NCI-H2081 (cell line): ENCODE results near the gene ELFN1.

Experiments
- DNase-seq, 2 experiments: peaks; one replicate each; lab custom pipeline; 2025; lab: John Stamatoyannopoulos, UW

ELFN1 gene

DNA sequence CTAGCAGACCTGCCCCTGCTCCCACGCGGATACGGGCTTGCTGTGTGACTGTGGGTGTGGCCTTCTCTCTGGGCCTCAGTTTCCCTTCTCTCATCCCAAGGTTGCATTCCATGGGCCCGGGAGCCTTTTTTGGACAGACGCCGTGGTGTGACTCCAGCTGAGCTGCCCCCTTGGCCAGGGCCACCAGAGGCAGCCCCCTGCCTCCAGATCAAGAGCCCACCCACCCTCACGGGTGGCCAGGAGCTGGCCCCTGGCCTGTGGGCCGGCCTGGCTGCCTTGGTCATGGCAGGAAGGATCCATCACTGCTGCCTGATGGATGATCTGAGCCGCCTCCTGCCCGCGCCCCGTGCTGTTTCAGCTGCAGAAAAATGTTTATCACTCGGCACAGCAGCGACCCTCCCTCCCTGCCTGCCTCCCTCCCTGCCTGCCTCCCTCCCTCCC is 27.8 kb upstream of the ELFN1 start:
- no peak for DNase-seq

- no peak for DNase-seq
These were observed 26.6 kb upstream of the ELFN1 start for GRCh38 chr7:1643270-1644092.

- no peak for DNase-seq
These were observed 25.6 kb upstream of the ELFN1 start for GRCh38 chr7:1644341-1645070.

DNA sequence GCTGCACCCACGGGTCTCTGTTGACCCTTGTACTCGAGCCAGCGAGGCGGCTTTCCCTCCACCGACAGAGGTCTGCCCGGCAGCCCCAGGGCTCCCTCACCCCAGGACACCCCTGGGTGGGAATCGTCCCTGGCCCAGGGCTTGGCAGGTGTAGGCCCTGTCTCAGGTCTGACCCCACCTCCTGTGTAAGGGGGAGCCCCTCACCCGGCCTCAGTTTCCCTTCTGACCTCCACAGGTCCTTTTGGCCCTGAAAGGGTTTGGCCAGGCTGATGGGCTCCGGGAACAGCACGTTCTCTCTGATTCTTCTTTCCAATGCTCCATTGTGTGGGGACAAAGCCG is 25.0 kb upstream of the ELFN1 start:
- no peak for DNase-seq

DNA sequence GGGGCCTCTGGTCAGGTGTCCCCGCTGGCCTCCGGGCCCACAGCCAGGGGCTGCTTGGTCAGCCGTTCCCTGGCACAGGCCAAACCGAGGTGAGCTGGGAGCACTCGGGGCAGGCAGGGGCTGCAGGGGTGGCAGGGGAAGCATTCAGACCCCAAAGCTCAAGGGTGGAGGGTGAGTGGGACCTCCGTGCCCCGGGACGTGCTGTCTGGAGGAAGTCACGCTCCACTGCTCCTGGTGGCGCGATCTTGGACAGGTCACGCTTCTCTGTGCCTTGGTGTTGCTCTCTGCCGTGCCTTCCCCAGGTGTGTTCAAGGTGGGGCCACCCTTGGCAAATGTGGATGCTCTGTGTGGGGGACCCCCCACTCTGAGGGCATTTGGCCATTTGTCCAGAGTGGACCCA is 24.6 kb upstream of the ELFN1 start:
- no peak for DNase-seq

GRCh38 chr7:1646391-1646790 is 23.7 kb upstream of the ELFN1 start:
- DNase-seq = no peak

GRCh38 chr7:1646957-1647891 is 22.9 kb upstream of the ELFN1 start:
- DNase-seq = peak; percentile 48 to 51

GRCh38 chr7:1647961-1648672 is 22.0 kb upstream of the ELFN1 start:
- no peak for DNase-seq

- no peak for DNase-seq
These were observed 20.2 kb upstream of the ELFN1 start for GRCh38 chr7:1649751-1650326.

GRCh38 chr7:1650363-1651030 is 19.6 kb upstream of the ELFN1 start:
- DNase-seq = no peak

DNA sequence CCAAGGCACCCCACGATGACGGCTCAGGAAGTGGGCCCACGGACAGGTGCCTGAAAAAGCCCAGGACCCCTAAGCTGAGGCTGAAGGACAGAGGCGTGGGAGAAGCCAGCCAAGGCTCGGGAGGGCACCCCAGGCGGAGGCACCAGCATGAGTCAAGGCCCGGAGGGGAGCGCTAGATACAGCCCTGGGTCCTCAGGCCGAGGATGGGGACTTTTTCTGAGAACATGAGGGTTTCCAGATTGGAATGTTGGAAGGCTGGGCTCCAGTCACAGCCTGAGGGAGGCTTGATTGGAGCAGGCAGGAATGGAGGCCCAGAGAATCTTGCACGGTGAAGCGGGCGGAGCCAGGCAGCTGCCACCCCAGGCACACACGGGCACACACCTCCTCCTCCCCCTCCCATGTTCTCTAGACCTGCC is 19.0 kb upstream of the ELFN1 start:
- DNase-seq = no peak

GRCh38 chr7:1651891-1652290 is 18.2 kb upstream of the ELFN1 start:
- no peak for DNase-seq

DNA sequence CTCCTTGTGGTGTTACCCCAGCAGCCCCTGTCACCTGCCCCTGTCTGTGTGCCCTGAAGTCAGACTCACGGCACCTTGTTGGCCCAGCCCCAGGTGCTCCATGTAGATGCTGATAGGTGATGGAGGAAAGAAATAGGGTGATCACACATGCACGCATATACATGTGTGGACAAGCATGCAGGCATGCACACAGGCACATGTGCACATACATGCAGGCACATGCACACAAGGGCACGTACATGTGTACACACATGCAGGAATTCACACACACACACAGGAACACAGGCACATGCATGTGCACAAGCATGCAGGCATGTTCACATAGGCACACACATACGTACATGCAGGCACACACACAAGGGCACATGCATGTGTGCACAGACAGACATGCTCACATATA is 16.6 kb upstream of the ELFN1 start:
- no peak for DNase-seq

GRCh38 chr7:1654111-1654510 is 16.0 kb upstream of the ELFN1 start:
- DNase-seq = no peak

GRCh38 chr7:1654738-1655475 is 15.2 kb upstream of the ELFN1 start:
- DNase-seq = no peak

GRCh38 chr7:1659696-1660095 is 10.4 kb upstream of the ELFN1 start:
- no peak for DNase-seq

GRCh38 chr7:1661461-1661860 is 8.6 kb upstream of the ELFN1 start:
- DNase-seq = no peak

DNA sequence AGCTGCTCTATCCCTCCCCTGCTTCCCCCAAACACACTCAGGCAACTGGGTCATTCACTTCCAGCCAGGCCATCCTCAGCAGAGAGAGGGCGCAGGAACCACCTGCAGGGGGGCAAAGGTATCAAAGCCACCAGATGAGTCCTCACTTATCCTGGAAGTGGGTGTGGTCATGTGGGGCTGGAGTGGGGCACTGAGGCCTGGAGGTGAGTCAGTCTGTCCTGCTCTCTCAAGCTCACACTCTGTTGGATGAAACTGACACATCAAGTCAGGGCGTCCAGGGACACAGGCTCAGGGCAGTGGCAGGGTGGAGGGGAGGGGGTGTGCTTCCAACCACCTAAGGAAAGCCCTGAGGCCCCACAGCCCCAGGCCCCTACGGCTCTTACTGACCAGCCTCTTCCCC is 8.0 kb upstream of the ELFN1 start:
- DNase-seq = no peak

- DNase-seq = no peak
These were observed 7.3 kb upstream of the ELFN1 start for GRCh38 chr7:1662767-1663166.

DNA sequence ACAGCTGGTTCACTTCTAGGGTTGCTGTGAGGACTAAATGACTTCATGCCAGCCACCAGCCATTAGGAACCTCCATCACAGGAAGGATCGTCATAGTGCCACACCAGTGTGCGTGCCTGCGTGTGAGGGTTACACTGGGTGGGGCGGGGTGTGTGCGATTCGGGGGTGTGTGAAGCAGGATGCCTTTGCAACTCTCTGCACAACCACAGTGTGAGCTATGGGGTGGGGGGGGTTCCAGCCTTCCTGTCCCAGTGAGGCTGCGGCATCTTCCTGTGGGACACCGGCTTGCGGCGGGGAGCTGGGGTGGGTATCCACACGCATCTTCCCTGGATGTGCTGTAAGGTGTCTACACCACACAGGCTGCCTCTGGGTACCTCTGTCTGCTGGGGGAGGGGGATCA is 6.9 kb upstream of the ELFN1 start:
- no peak for DNase-seq
